Measurements from ENCODE around the gene GPR75.

- TF ChIP-seq POLR2A (IDR thresholded peaks at IDR 0.05) (no peak), CTCF (IDR thresholded peaks at IDR 0.05) (no peak), POLR2AphosphoS5 (IDR thresholded peaks at IDR 0.05) (no peak), EP300 (IDR thresholded peaks at IDR 0.05; ENCODE audit: low read depth) (no peak)
These were observed 7.2 kb downstream of the GPR75 start for GRCh38 chr2:53852532-53852931.

All from transverse colon (tissue), 4 donors.